RPMI7951 (cell line): ENCODE data around the gene RPH3AL. TPM values are rescaled to one million over a fixed set of nuclear protein-coding genes. Genes with fewer than 3 reads are reported as not detected.
"Not testable (repeated sequence)": the region's sequence is repeated elsewhere in the genome, so short reads cannot be mapped to it uniquely, and the experiment has no call there.

Experiments used
- DNase-seq: peaks from one replicate; pipeline ENCODE4 v3.0.0-alpha.2; 2012; ENCODE audit warnings: low read depth
- total RNA-seq: library from RNA; depleted of rRNA; stranded (reverse); fragments of >200 nt; shearing (Covaris generic); gene quantifications from 2 replicates; pipeline ENCODE4 v1.2.3, GENCODE V29; 2014

Gene RPH3AL
- total RNA-seq, 1 experiment from 2014 or later = 1.2 TPM

- no peak for DNase-seq
Measured at GRCh38 chr17:238071-238963, 114.3 kb downstream of the RPH3AL start.

- DNase-seq = no peak
Measured at GRCh38 chr17:237406-237955, 115.1 kb downstream of the RPH3AL start.

- DNase-seq = peak; percentile 10
Measured at GRCh38 chr17:236641-237405, 115.8 kb downstream of the RPH3AL start.

- DNase-seq = no peak
Measured at GRCh38 chr17:235831-236640, 116.6 kb downstream of the RPH3AL start.

GRCh38 chr17:234994-235830 is 117.4 kb downstream of the RPH3AL start:
- not testable (repeated sequence) for DNase-seq

GRCh38 chr17:234163-234993 is 118.2 kb downstream of the RPH3AL start:
- DNase-seq = not testable (repeated sequence)

GRCh38 chr17:233473-233941 is 119.1 kb downstream of the RPH3AL start:
- no peak for DNase-seq

- DNase-seq = no peak
Measured at GRCh38 chr17:231966-232807, 120.4 kb downstream of the RPH3AL start.

- DNase-seq = no peak
Measured at GRCh38 chr17:231191-231965, 121.2 kb downstream of the RPH3AL start.

- DNase-seq = no peak
Measured at GRCh38 chr17:230395-230770, 122.2 kb downstream of the RPH3AL start.

GRCh38 chr17:229709-230394 is 122.8 kb downstream of the RPH3AL start:
- DNase-seq = no peak

- DNase-seq = no peak
Measured at GRCh38 chr17:228951-229708, 123.5 kb downstream of the RPH3AL start.

- no peak for DNase-seq
Measured at GRCh38 chr17:227946-228615, 124.5 kb downstream of the RPH3AL start.

GRCh38 chr17:227078-227945 is 125.3 kb downstream of the RPH3AL start:
- DNase-seq = no peak
